Hepatocyte (in vitro differentiated cells): ENCODE measurements around the gene ABCC6.
"Not testable (repeated sequence)": the region's sequence is repeated elsewhere in the genome, so short reads cannot be mapped to it uniquely, and the experiment has no call there.

Source experiments
- CTCF ChIP-seq: fragments of 200-600 bp; sonication (generic); IDR thresholded peaks from 2 replicates; pipeline ENCODE4 v1.5.1; 2016; ENCODE audit warnings: antibody characterized with exemption, mild to moderate bottlenecking; ENCODE audit not compliant: poor library complexity
- EZH2 ChIP-seq: fragments of 200-600 bp; sonication (generic); IDR thresholded peaks from 2 replicates; pipeline ENCODE4 v1.6.1; 2016; ENCODE audit warnings: antibody characterized with exemption, mild to moderate bottlenecking, borderline replicate concordance
- EZH2phosphoT487 ChIP-seq: fragments of 200-600 bp; sonication (generic); IDR thresholded peaks from one replicate; pipeline ENCODE4 v1.6.1; 2018; ENCODE audit warnings: antibody characterized with exemption, mild to moderate bottlenecking, low read depth, moderate library complexity; ENCODE audit not compliant: unreplicated experiment, severe bottlenecking

- TF ChIP-seq CTCF, EZH2phosphoT487, EZH2: not testable (repeated sequence)
Observed at GRCh38 chr16:16267708-16268107, 44.4 kb upstream of the ABCC6 start.
